Measurements from ENCODE around the gene CCDC59. TPM values are rescaled to one million over a fixed set of nuclear protein-coding genes. Genes with fewer than 3 reads are reported as not detected.

CCDC59 gene
- polyA plus RNA-seq, 1 donor from 2014 or later, result 64.5 TPM

- Histone ChIP-seq H3K4me3 (ENCODE audit: low read length) (no peak overlapping the region), H3K9me2 (ENCODE audit: insufficient read depth, low read length) (no peaks in the 10 kb centered on the region), H3K4me2 (ENCODE audit: low read length) (no peak overlapping the region), H3K27me3 (ENCODE audit: insufficient read depth, low read depth, low read length) (no peaks in the 10 kb centered on the region), H3K9me3 (ENCODE audit: low read length) (no peaks in the 10 kb centered on the region), H2AFZ (ENCODE audit: low read depth, low read length) (no peak overlapping the region), H3K79me2 (replicated peaks; ENCODE audit: insufficient read depth, low read length) (no peaks in the 10 kb centered on the region), H3K9ac (ENCODE audit: low read length) (no peak overlapping the region), H3K27ac (ENCODE audit: low read length) (no peak overlapping the region), H3F3A (ENCODE audit: insufficient read depth, low read length, poor library complexity, severe bottlenecking) (no peaks in the 10 kb centered on the region), H3K36me3 (ENCODE audit: insufficient read depth, low read length) (no peaks in the 10 kb centered on the region), H4K20me1 (ENCODE audit: insufficient read depth) (no peaks in the 10 kb centered on the region)
- TF ChIP-seq REST (IDR thresholded peaks at IDR 0.05; ENCODE audit: borderline replicate concordance) (no peak), SMC3 (conservative IDR thresholded peaks at IDR 0.05; ENCODE audit: poor library complexity) (no peak), POLR2AphosphoS5 (IDR thresholded peaks at IDR 0.05) (no peak), EZH2 (IDR thresholded peaks at IDR 0.05; ENCODE audit: borderline replicate concordance, insufficient read depth, low read length, poor library complexity, severe bottlenecking) (no peak), EP300 (conservative IDR thresholded peaks at IDR 0.05; ENCODE audit: poor library complexity, severe bottlenecking) (no peak), MXI1 (conservative IDR thresholded peaks at IDR 0.05; ENCODE audit: poor library complexity, severe bottlenecking) (no peak), TAF1 (IDR thresholded peaks at IDR 0.05; ENCODE audit: low read depth) (no peak), RAD21 (conservative IDR thresholded peaks at IDR 0.05) (no peak), CTCF (IDR thresholded peaks at IDR 0.05; ENCODE audit: poor library complexity, severe bottlenecking) (no peak)
Measured at GRCh38 chr12:82378997-82379396, 20.8 kb upstream of the CCDC59 start.

- H3K27me3 ChIP-seq (ENCODE audit: insufficient read depth, low read depth, low read length), result no peaks in the 10 kb centered on the region
Measured at GRCh38 chr12:82375201-82375600, 17.0 kb upstream of the CCDC59 start.

More at GRCh38 chr12:82375201-82375600, 17.0 kb upstream of the CCDC59 start:
- H3K9me2 ChIP-seq (ENCODE audit: insufficient read depth, low read length), result no peaks in the 10 kb centered on the region
- H3K36me3 ChIP-seq (ENCODE audit: insufficient read depth, low read length), result no peaks in the 10 kb centered on the region
- no peak overlapping the region for H3K4me2 ChIP-seq (ENCODE audit: low read length)
- no peak overlapping the region for H3K9ac ChIP-seq (ENCODE audit: low read length)
- H2AFZ ChIP-seq (ENCODE audit: low read depth, low read length), result no peak overlapping the region
- no peak overlapping the region for H3K4me3 ChIP-seq (ENCODE audit: low read length)
- H3K9me3 ChIP-seq (ENCODE audit: low read length), result no peaks in the 10 kb centered on the region
- H3K79me2 ChIP-seq (replicated peaks; ENCODE audit: insufficient read depth, low read length), result no peaks in the 10 kb centered on the region
- TF ChIP-seq TAF1 (IDR thresholded peaks at IDR 0.05; ENCODE audit: low read depth), result no peak
- no peak for TF ChIP-seq POLR2AphosphoS5 (IDR thresholded peaks at IDR 0.05)
- no peak for TF ChIP-seq CTCF (IDR thresholded peaks at IDR 0.05; ENCODE audit: poor library complexity, severe bottlenecking)
- TF ChIP-seq SMC3 (conservative IDR thresholded peaks at IDR 0.05; ENCODE audit: poor library complexity), result no peak
- no peak for TF ChIP-seq RAD21 (conservative IDR thresholded peaks at IDR 0.05)
- TF ChIP-seq MXI1 (conservative IDR thresholded peaks at IDR 0.05; ENCODE audit: poor library complexity, severe bottlenecking), result no peak
- TF ChIP-seq EP300 (conservative IDR thresholded peaks at IDR 0.05; ENCODE audit: poor library complexity, severe bottlenecking), result no peak
- TF ChIP-seq REST (IDR thresholded peaks at IDR 0.05; ENCODE audit: borderline replicate concordance), result no peak
- no peak for TF ChIP-seq EZH2 (IDR thresholded peaks at IDR 0.05; ENCODE audit: borderline replicate concordance, insufficient read depth, low read length, poor library complexity, severe bottlenecking)
- H4K20me1 ChIP-seq (ENCODE audit: insufficient read depth), result no peaks in the 10 kb centered on the region
- H3K27ac ChIP-seq (ENCODE audit: low read length), result no peak overlapping the region
- H3F3A ChIP-seq (ENCODE audit: insufficient read depth, low read length, poor library complexity, severe bottlenecking), result no peaks in the 10 kb centered on the region
